H9 (cell line): Measurements from ENCODE around the gene FAT3. TPM values are rescaled to one million over a fixed set of nuclear protein-coding genes. Genes with fewer than 3 reads are reported as not detected.

Experiments
- DNase-seq: peaks from one replicate; pipeline ENCODE4 v3.0.0-alpha.2; 2017
- H2AFZ ChIP-seq: one replicate; pipeline ENCODE4 v1.6.1; 2013; ENCODE audit warnings: mild to moderate bottlenecking, low read length, control low read depth, moderate library complexity
- H2AK5ac ChIP-seq: 2 replicates; pipeline ENCODE4 v1.6.1; 2013; ENCODE audit warnings: low read length, control low read depth, mixed read lengths; ENCODE audit not compliant: insufficient read length
- H2BK120ac ChIP-seq: one replicate; pipeline ENCODE4 v1.6.1; 2013; ENCODE audit warnings: low read depth, mild to moderate bottlenecking, low read length, control low read depth, inconsistent platforms; ENCODE audit not compliant: poor library complexity, severe bottlenecking
- H2BK12ac ChIP-seq: 2 replicates; pipeline ENCODE4 v1.6.1; 2013; ENCODE audit warnings: low read length, control low read depth, mixed read lengths, low read depth; ENCODE audit not compliant: insufficient read length
- H2BK15ac ChIP-seq: 2 replicates; pipeline ENCODE4 v1.6.1; 2013; ENCODE audit warnings: low read depth, low read length, control low read depth
- H2BK20ac ChIP-seq: one replicate; pipeline ENCODE4 v1.6.1; 2013; ENCODE audit warnings: low read depth, mild to moderate bottlenecking, low read length, control low read depth, inconsistent platforms; ENCODE audit not compliant: poor library complexity, severe bottlenecking
- H2BK5ac ChIP-seq: 2 replicates; pipeline ENCODE4 v1.6.1; 2013; ENCODE audit warnings: low read length, control low read depth, mixed read lengths; ENCODE audit not compliant: insufficient read length
- H3K14ac ChIP-seq: 2 replicates; pipeline ENCODE4 v1.6.1; 2013; ENCODE audit warnings: low read length, control low read depth; ENCODE audit not compliant: insufficient read depth
- H3K18ac ChIP-seq: 2 replicates; pipeline ENCODE4 v1.6.1; 2013; ENCODE audit warnings: low read depth, mild to moderate bottlenecking, mixed read lengths, low read length, control low read depth; ENCODE audit not compliant: insufficient read length
- H3K23ac ChIP-seq: 2 replicates; pipeline ENCODE4 v1.6.1; 2013; ENCODE audit warnings: low read length, control low read depth, mixed read lengths, low read depth; ENCODE audit not compliant: insufficient read length
- H3K23me2 ChIP-seq: 2 replicates; pipeline ENCODE4 v1.6.1; 2013; ENCODE audit warnings: low read depth, mild to moderate bottlenecking, mixed read lengths, low read length, control low read depth; ENCODE audit not compliant: insufficient read length, poor library complexity, severe bottlenecking
- H3K27ac ChIP-seq: 2 replicates; pipeline ENCODE4 v1.5.1; 2013; ENCODE audit warnings: low read length, control low read depth, mixed read lengths, low read depth; ENCODE audit not compliant: insufficient read length
- H3K27me3 ChIP-seq: 2 replicates; pipeline ENCODE4 v1.6.1; 2013; ENCODE audit warnings: low read length, control low read depth, inconsistent platforms; ENCODE audit not compliant: insufficient read depth
- H3K4ac ChIP-seq: 2 replicates; pipeline ENCODE4 v1.6.1; 2013; ENCODE audit warnings: low read depth, mild to moderate bottlenecking, control low read depth, inconsistent platforms, low read length, moderate library complexity
- H3K4me1 ChIP-seq: 2 replicates; pipeline ENCODE4 v1.6.1; 2013; ENCODE audit warnings: low read length, control low read depth, inconsistent platforms; ENCODE audit not compliant: insufficient read depth
- H3K4me2 ChIP-seq: 2 replicates; pipeline ENCODE4 v1.6.1; 2013; ENCODE audit warnings: low read length, control low read depth, mixed read lengths; ENCODE audit not compliant: insufficient read length, insufficient read depth
- H3K56ac ChIP-seq: 2 replicates; pipeline ENCODE4 v1.6.1; 2013; ENCODE audit warnings: low read depth, mild to moderate bottlenecking, mixed read lengths, low read length, control low read depth; ENCODE audit not compliant: insufficient read length
- H3K79me1 ChIP-seq: 2 replicates; pipeline ENCODE4 v1.6.1; 2013; ENCODE audit warnings: low read depth, mild to moderate bottlenecking, moderate library complexity, low read length, control low read depth, inconsistent platforms; ENCODE audit not compliant: insufficient read depth, poor library complexity, severe bottlenecking
- H3K79me2 ChIP-seq: 2 replicates; pipeline ENCODE4 v1.6.1; 2013; ENCODE audit warnings: low read length, control low read depth, inconsistent platforms; ENCODE audit not compliant: insufficient read depth
- H3K9ac ChIP-seq: 2 replicates; pipeline ENCODE4 v1.6.1; 2013; ENCODE audit warnings: low read length, control low read depth, mixed read lengths; ENCODE audit not compliant: insufficient read length; ENCODE audit errors: extremely low read depth
- H3K9me3 ChIP-seq: one replicate; pipeline ENCODE4 v1.6.1; 2013; ENCODE audit warnings: low read depth, low read length, inconsistent platforms; ENCODE audit not compliant: control insufficient read depth
- H3T11ph ChIP-seq: one replicate; pipeline ENCODE4 v1.6.1; 2013; ENCODE audit warnings: mild to moderate bottlenecking, low read length, control low read depth, inconsistent platforms
- H4K20me1 ChIP-seq: one replicate; pipeline ENCODE4 v1.6.1; 2013; ENCODE audit not compliant: control insufficient read depth, insufficient read length, insufficient read depth
- H4K5ac ChIP-seq: 2 replicates; pipeline ENCODE4 v1.6.1; 2013; ENCODE audit warnings: low read depth, mild to moderate bottlenecking, mixed read lengths, low read length, control low read depth; ENCODE audit not compliant: insufficient read length
- H4K8ac ChIP-seq: replicated peaks from 2 replicates; pipeline ENCODE4 v1.6.1; 2013; ENCODE audit warnings: low read length, control low read depth, mixed read lengths, low read depth; ENCODE audit not compliant: insufficient read length
- H4K91ac ChIP-seq: 2 replicates; pipeline ENCODE4 v1.6.1; 2013; ENCODE audit warnings: low read depth, mild to moderate bottlenecking, moderate library complexity, mixed read lengths, low read length, control low read depth; ENCODE audit not compliant: insufficient read length
- H3K27ac Mint-ChIP-seq, 3 experiments: 2 replicates in 2 of 3; 3 replicates in 1 of 3; pipeline ENCODE4 v1.8.0; 2020 to 2021; ENCODE audit warnings: mixed read lengths in 3 of 3, mild to moderate bottlenecking in 1 of 3, moderate library complexity in 1 of 3
- H3K27me3 Mint-ChIP-seq: 2 replicates; pipeline ENCODE4 v1.8.0; 2021; ENCODE audit warnings: low read depth, mild to moderate bottlenecking, moderate library complexity, mixed read lengths
- H3K36me3 Mint-ChIP-seq, 3 experiments: 2 replicates in 2 of 3; 3 replicates in 1 of 3; pipeline ENCODE4 v1.8.0; 2020 to 2021; ENCODE audit warnings: low read depth in 3 of 3, mixed read lengths in 3 of 3; ENCODE audit not compliant: insufficient read depth in 1 of 3
- H3K4me1 Mint-ChIP-seq, 2 experiments: 2 replicates each; pipeline ENCODE4 v1.8.0; 2020; ENCODE audit warnings: mixed read lengths in 2 of 2
- H3K4me3 Mint-ChIP-seq, 2 experiments: 2 replicates in 1 of 2; 3 replicates in 1 of 2; pipeline ENCODE4 v1.8.0; 2020 to 2021; ENCODE audit warnings: mild to moderate bottlenecking in 2 of 2, mixed read lengths in 2 of 2, moderate library complexity in 1 of 2
- H3K9me3 Mint-ChIP-seq, 2 experiments: 2 replicates in 1 of 2; 3 replicates in 1 of 2; pipeline ENCODE4 v1.8.0; 2020; ENCODE audit warnings: mild to moderate bottlenecking in 2 of 2, mixed read lengths in 2 of 2, moderate library complexity in 1 of 2
- CTCF ChIP-seq: fragments of 200-600 bp; sonication (generic); conservative IDR thresholded peaks from 3 replicates; pipeline ENCODE4 v1.8.0; 2021; ENCODE audit warnings: antibody characterized with exemption, mild to moderate bottlenecking
- WGBS: extraction: QIAGEN DNeasy Blood & Tissue Kit; methylation state at CpG from one replicate; pipeline ENCODE4 v1.1.7; 2013; ENCODE audit warnings: missing lambda C conversion rate, low lambda C conversion rate, mixed read lengths; ENCODE audit not compliant: insufficient read length; ENCODE audit errors: extremely low coverage; 5-methylcytosine and 5-hydroxymethylcytosine counted together
- total RNA-seq: library from RNA; stranded (reverse); gene quantifications from 2 replicates; pipeline ENCODE4 v1.2.1, GENCODE V29; 2021

The FAT3 gene
- total RNA-seq, 1 experiment from 2014 or later = 19.1 TPM

GRCh38 chr11:92266806-92267205, 42.2 kb downstream of the FAT3 start:
- peaks cover 26 to 30% of the 10 kb centered on the region in 2 experiments for H3K4me1 Mint-ChIP-seq
- no peak overlapping the region for H3K27ac ChIP-seq

More at GRCh38 chr11:92266806-92267205, 42.2 kb downstream of the FAT3 start:
- Histone ChIP-seq H3K9me3 (no peaks in the 10 kb centered on the region), H2BK20ac (no peak overlapping the region), H3K79me2 (peaks cover 10% of the 10 kb centered on the region; the same call in 1 of the 2 replicates), H3K23me2 (no peaks in the 10 kb centered on the region), H2AFZ (no peak overlapping the region), H4K91ac (no peak overlapping the region), H3K4me2 (no peak overlapping the region), H3K23ac (no peak overlapping the region), H4K20me1 (no peaks in the 10 kb centered on the region), H3K14ac (no peak overlapping the region), H3K27me3 (no peaks in the 10 kb centered on the region), H3K18ac (no peak overlapping the region), H3K56ac (no peak overlapping the region), H4K5ac (no peak overlapping the region), H4K8ac (no peak overlapping the region), H3K4me1 (peaks cover 2% of the 10 kb centered on the region; the same call in 1 of the 2 replicates), H2AK5ac (no peak overlapping the region), H3K9ac (no peak overlapping the region), H2BK15ac (no peak overlapping the region), H2BK12ac (no peak overlapping the region), H3T11ph (no peak overlapping the region), H2BK120ac (no peak overlapping the region), H2BK5ac (no peak overlapping the region), H3K79me1 (peaks cover 7% of the 10 kb centered on the region), H3K4ac (no peak overlapping the region)
- no peak overlapping the region for H3K4me3 Mint-ChIP-seq
- no peak for TF ChIP-seq CTCF
- H3K36me3 Mint-ChIP-seq = no peaks in the 10 kb centered on the region; a peak in 1 of 7 replicates
- H3K27me3 Mint-ChIP-seq = no peaks in the 10 kb centered on the region
- DNase-seq = no peak
- H3K9me3 Mint-ChIP-seq = no peaks in the 10 kb centered on the region
- H3K27ac Mint-ChIP-seq = no peak overlapping the region
- WGBS = no CpG with 5 or more reads among the region's 4 CpGs
